HG02943 (cell line): ENCODE results near the gene AKIRIN2.
"Not testable (repeated sequence)": the region's sequence is repeated elsewhere in the genome, so short reads cannot be mapped to it uniquely, and the experiment has no call there.

Experiments used
- ATAC-seq: cut with Tn5 transposase; IDR thresholded peaks from one replicate; pipeline ENCODE4 v1.9.1; 2021; ENCODE audit warnings: mild to moderate bottlenecking, low read depth, moderate library complexity; ENCODE audit not compliant: unreplicated experiment

AKIRIN2 gene

GRCh38 chr6:87690441-87690840, 11.6 kb downstream of the AKIRIN2 start:
- ATAC-seq, result no peak

GRCh38 chr6:87687893-87688292, 14.1 kb downstream of the AKIRIN2 start:
- ATAC-seq, result not testable (repeated sequence)

GRCh38 chr6:87687296-87687695, 14.7 kb downstream of the AKIRIN2 start:
- no peak for ATAC-seq

- not testable (repeated sequence) for ATAC-seq
Observed at GRCh38 chr6:87686636-87687205, 15.3 kb downstream of the AKIRIN2 start.

- ATAC-seq, result no peak
Observed at GRCh38 chr6:87684895-87685654, 17.0 kb downstream of the AKIRIN2 start.

GRCh38 chr6:87683890-87684289, 18.1 kb downstream of the AKIRIN2 start:
- no peak for ATAC-seq

GRCh38 chr6:87682310-87682709, 19.7 kb downstream of the AKIRIN2 start:
- ATAC-seq, result no peak

- ATAC-seq, result no peak
Observed at GRCh38 chr6:87675004-87675681, 26.9 kb downstream of the AKIRIN2 start.

- ATAC-seq, result no peak
Observed at GRCh38 chr6:87674290-87674689, 27.7 kb downstream of the AKIRIN2 start.

GRCh38 chr6:87673237-87673636, 28.8 kb downstream of the AKIRIN2 start:
- ATAC-seq, result no peak

- ATAC-seq, result no peak
Observed at GRCh38 chr6:87672641-87673040, 29.4 kb downstream of the AKIRIN2 start.

GRCh38 chr6:87671555-87672029, 30.4 kb downstream of the AKIRIN2 start:
- no peak for ATAC-seq

GRCh38 chr6:87670707-87671106, 31.3 kb downstream of the AKIRIN2 start:
- no peak for ATAC-seq

- no peak for ATAC-seq
Observed at GRCh38 chr6:87669051-87669450, 33.0 kb downstream of the AKIRIN2 start.

- no peak for ATAC-seq
Observed at GRCh38 chr6:87668013-87668412, 34.0 kb downstream of the AKIRIN2 start.

- ATAC-seq, result no peak
Observed at GRCh38 chr6:87667032-87667431, 35.0 kb downstream of the AKIRIN2 start.

GRCh38 chr6:87664921-87665485, 37.0 kb downstream of the AKIRIN2 start:
- ATAC-seq, result no peak

GRCh38 chr6:87663434-87663833, 38.6 kb downstream of the AKIRIN2 start:
- ATAC-seq, result no peak

GRCh38 chr6:87661503-87661902, 40.5 kb downstream of the AKIRIN2 start:
- no peak for ATAC-seq

GRCh38 chr6:87661016-87661415, 41.0 kb downstream of the AKIRIN2 start:
- no peak for ATAC-seq

- no peak for ATAC-seq
Observed at GRCh38 chr6:87660226-87660911, 41.7 kb downstream of the AKIRIN2 start.
